ENCODE data around the gene GAGE12J.
"Not testable (repeated sequence)": the region's sequence is repeated elsewhere in the genome, so short reads cannot be mapped to it uniquely, and the experiment has no call there.

- TF ChIP-seq CTCF (IDR thresholded peaks at IDR 0.05; ENCODE audit: extremely low read depth in 1 of 2, insufficient read depth in 1 of 2, low read depth in 1 of 2, low read length in 2 of 2); POLR2A (IDR thresholded peaks at IDR 0.05; ENCODE audit: low read depth, low read length); POLR2AphosphoS5 (IDR thresholded peaks at IDR 0.05; ENCODE audit: insufficient read depth, low read depth, low read length); EZH2 (IDR thresholded peaks at IDR 0.05; ENCODE audit: borderline replicate concordance, low read depth, low read length, severe bottlenecking); JUN (IDR thresholded peaks at IDR 0.05; ENCODE audit: borderline replicate concordance, insufficient read depth, insufficient read length, low read depth); FOS (IDR thresholded peaks at IDR 0.05; ENCODE audit: borderline replicate concordance, insufficient read depth, low read length); GATA2 (IDR thresholded peaks at IDR 0.05; ENCODE audit: insufficient read depth, insufficient read length, low read depth, low read length); MYC (IDR thresholded peaks at IDR 0.05; ENCODE audit: low read depth, low read length): not testable (repeated sequence)
- TF ChIP-seq, protein P1, sequence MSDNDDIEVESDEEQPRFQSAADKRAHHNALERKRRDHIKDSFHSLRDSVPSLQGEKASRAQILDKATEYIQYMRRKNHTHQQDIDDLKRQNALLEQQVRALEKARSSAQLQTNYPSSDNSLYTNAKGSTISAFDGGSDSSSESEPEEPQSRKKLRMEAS (IDR thresholded peaks at IDR 0.05; ENCODE audit: insufficient read depth, insufficient read length), result not testable (repeated sequence)
These were observed 9.4 kb downstream of the GAGE12J start, which contains the start of gene GAGE13 for GRCh38 chrX:49331282-49331681.

Data from endothelial cell of umbilical vein (primary cell).